Nephron (organoid): ENCODE results near the gene SEMA3E.
"Not testable (repeated sequence)": the region's sequence is repeated elsewhere in the genome, so short reads cannot be mapped to it uniquely, and the experiment has no call there.

Source experiments
- H3K27ac Mint-ChIP-seq, 3 experiments: 2 replicates each; pipeline ENCODE4 v1.8.0; 2020; ENCODE audit warnings: mixed read lengths in 3 of 3, mild to moderate bottlenecking in 2 of 3, moderate library complexity in 1 of 3
- H3K27me3 Mint-ChIP-seq: 2 replicates; pipeline ENCODE4 v1.8.0; 2021; ENCODE audit warnings: low read depth, mild to moderate bottlenecking, moderate library complexity, mixed read lengths
- H3K36me3 Mint-ChIP-seq: 2 replicates; pipeline ENCODE4 v1.8.0; 2020; ENCODE audit warnings: low read depth, mixed read lengths
- H3K4me1 Mint-ChIP-seq: 2 replicates; pipeline ENCODE4 v1.8.0; 2020; ENCODE audit warnings: mixed read lengths
- H3K4me3 Mint-ChIP-seq, 3 experiments: 2 replicates each; pipeline ENCODE4 v1.8.0; 2020; ENCODE audit warnings: mild to moderate bottlenecking in 3 of 3, mixed read lengths in 3 of 3, moderate library complexity in 2 of 3
- H3K9me3 Mint-ChIP-seq: 2 replicates; pipeline ENCODE4 v1.8.0; 2020; ENCODE audit warnings: mixed read lengths
- CTCF ChIP-seq, 3 experiments: fragments of 200-600 bp; sonication (generic); IDR thresholded peaks; one replicate each; pipeline ENCODE4 v1.5.0; 2021; ENCODE audit warnings: antibody characterized with exemption in 3 of 3; ENCODE audit not compliant: unreplicated experiment in 3 of 3

Gene SEMA3E

GRCh38 chr7:83467493-83467892 lies 181.4 kb downstream of the SEMA3E start:
- TF ChIP-seq CTCF (IDR thresholded peaks at IDR 0.05; ENCODE audit: unreplicated experiment in 3 of 3), result no peak
- H3K9me3 Mint-ChIP-seq, result no peaks in the 10 kb centered on the region
- no peaks in the 10 kb centered on the region for H3K36me3 Mint-ChIP-seq

GRCh38 chr7:83466956-83467355 lies 182.0 kb downstream of the SEMA3E start:
- peaks cover 18% of the 10 kb centered on the region for H3K27me3 Mint-ChIP-seq
- no peaks in the 10 kb centered on the region for H3K4me1 Mint-ChIP-seq
- H3K4me3 Mint-ChIP-seq, result no peak overlapping the region
- H3K9me3 Mint-ChIP-seq, result no peaks in the 10 kb centered on the region
- TF ChIP-seq CTCF (IDR thresholded peaks at IDR 0.05; ENCODE audit: unreplicated experiment in 3 of 3), result no peak
- no peaks in the 10 kb centered on the region for H3K36me3 Mint-ChIP-seq
- no peak overlapping the region for H3K27ac Mint-ChIP-seq

More at GRCh38 chr7:83467493-83467892, 181.4 kb downstream of the SEMA3E start:
- Mint-ChIP-seq H3K4me1 (no peaks in the 10 kb centered on the region), H3K27me3 (peaks cover 13% of the 10 kb centered on the region), H3K27ac (no peak overlapping the region), H3K4me3 (no peak overlapping the region)

GRCh38 chr7:83466187-83466923 lies 182.6 kb downstream of the SEMA3E start:
- Mint-ChIP-seq H3K27me3 (peaks cover 22% of the 10 kb centered on the region), H3K9me3 (no peaks in the 10 kb centered on the region)

GRCh38 chr7:83465643-83466042 lies 183.3 kb downstream of the SEMA3E start:
- H3K27me3 Mint-ChIP-seq, result peaks cover 28% of the 10 kb centered on the region
- TF ChIP-seq CTCF (IDR thresholded peaks at IDR 0.05; ENCODE audit: unreplicated experiment in 3 of 3), result no peak
- H3K27ac Mint-ChIP-seq, result no peak overlapping the region
- H3K9me3 Mint-ChIP-seq, result no peaks in the 10 kb centered on the region
- no peak overlapping the region for H3K4me3 Mint-ChIP-seq
- H3K36me3 Mint-ChIP-seq, result no peaks in the 10 kb centered on the region
- no peaks in the 10 kb centered on the region for H3K4me1 Mint-ChIP-seq

More at GRCh38 chr7:83466187-83466923, 182.6 kb downstream of the SEMA3E start:
- Mint-ChIP-seq H3K36me3 (no peaks in the 10 kb centered on the region), H3K4me1 (no peaks in the 10 kb centered on the region), H3K4me3 (no peak overlapping the region), H3K27ac (no peak overlapping the region)
- TF ChIP-seq CTCF (IDR thresholded peaks at IDR 0.05; ENCODE audit: unreplicated experiment in 3 of 3), result no peak

GRCh38 chr7:83461820-83462219 lies 187.1 kb downstream of the SEMA3E start:
- not testable (repeated sequence) for H3K4me3 Mint-ChIP-seq, H3K9me3 Mint-ChIP-seq, H3K4me1 Mint-ChIP-seq, H3K36me3 Mint-ChIP-seq, H3K27ac Mint-ChIP-seq
- H3K27me3 Mint-ChIP-seq, result peaks cover 46% of the 10 kb centered on the region

GRCh38 chr7:83459930-83460653 lies 188.8 kb downstream of the SEMA3E start:
- H3K27ac Mint-ChIP-seq, H3K4me1 Mint-ChIP-seq, H3K4me3 Mint-ChIP-seq, H3K36me3 Mint-ChIP-seq, H3K9me3 Mint-ChIP-seq: not testable (repeated sequence)
- peaks cover 46% of the 10 kb centered on the region for H3K27me3 Mint-ChIP-seq

- H3K4me1 Mint-ChIP-seq, H3K9me3 Mint-ChIP-seq, H3K27ac Mint-ChIP-seq, H3K36me3 Mint-ChIP-seq, H3K4me3 Mint-ChIP-seq: not testable (repeated sequence)
- H3K27me3 Mint-ChIP-seq, result peaks cover 41% of the 10 kb centered on the region
Observed at GRCh38 chr7:83459101-83459929, 189.6 kb downstream of the SEMA3E start.
